GM12878 (cell line): ENCODE results near the gene EME2. TPM values are rescaled to one million over a fixed set of nuclear protein-coding genes. Genes with fewer than 3 reads are reported as not detected.

Experiments used
- ATAC-seq: fragments of 200-7000 bp; cut with Tn5 transposase; 3 replicates; pipeline ENCODE4 v1.9.1; 2020; ENCODE audit warnings: mild to moderate bottlenecking, moderate library complexity
- BruUV-seq: library from RNA; stranded (reverse); fragments of 400-500 nt; replicated peaks from 2 replicates; lab custom pipeline; 2021; lab: Mats Ljungman, UMichigan
- CTCF ChIA-PET: fragments of 300-600 bp; sonication (Branson Sonifier 250); formaldehyde crosslinking; extraction: SDS; loops from one replicate; lab custom pipeline; 2021; ENCODE audit warnings: inconsistent platforms; lab: Yijun Ruan, JAX
- POLR2A ChIA-PET: fragments of 350-600 bp; formaldehyde crosslinking; extraction: SDS; loops from one replicate; lab custom pipeline; 2021; ENCODE audit warnings: inconsistent platforms; lab: Charles Lee
- RAD21 ChIA-PET: fragments of 300-600 bp; sonication (Branson Sonifier 250); formaldehyde crosslinking; loops from one replicate; lab custom pipeline; 2023; ENCODE audit warnings: antibody characterized with exemption; ENCODE audit not compliant: unreplicated experiment; lab: Charles Lee
- SMC1A ChIA-PET: fragments of 300-600 bp; sonication (Branson Sonifier 250); formaldehyde crosslinking; loops from one replicate; lab custom pipeline; 2023; ENCODE audit not compliant: unreplicated experiment, uncharacterized antibody; lab: Charles Lee
- DNase-seq: peaks from one replicate; pipeline ENCODE4 v3.0.0-alpha.2; 2011; ENCODE audit warnings: low read depth, low spot score
- FAIRE-seq: peaks from 3 replicates; lab custom pipeline; 2011; peaks lifted over from hg19 to GRCh38; lab: Jason Lieb, UNC
- H2AFZ ChIP-seq: 2 replicates; pipeline ENCODE4 v1.6.0; 2011; ENCODE audit warnings: low read depth, low read length, control low read depth; ENCODE audit not compliant: control insufficient read depth
- H3K27ac ChIP-seq: 2 replicates; pipeline ENCODE4 v1.5.1; 2011; ENCODE audit warnings: control low read depth; ENCODE audit not compliant: control insufficient read depth, insufficient read depth
- H3K27me3 ChIP-seq, 2 experiments: replicated peaks in 1 of 2; 2 replicates each; pipeline versions ENCODE4 v1.6.0 to v1.6.1; 2011; ENCODE audit warnings: low read length in 1 of 2; ENCODE audit not compliant: control insufficient read depth in 2 of 2, insufficient read depth in 2 of 2
- H3K36me3 ChIP-seq, 2 experiments: 2 replicates each; pipeline ENCODE4 v1.5.1; 2011; ENCODE audit warnings: low read length in 1 of 2; ENCODE audit not compliant: control insufficient read depth in 2 of 2, insufficient read depth in 2 of 2
- H3K4me1 ChIP-seq: 2 replicates; pipeline ENCODE4 v1.6.1; 2011; ENCODE audit warnings: mild to moderate bottlenecking, low read length, moderate library complexity, mixed read lengths; ENCODE audit not compliant: control insufficient read depth, insufficient read depth
- H3K4me2 ChIP-seq: 2 replicates; pipeline ENCODE4 v1.6.0; 2011; ENCODE audit warnings: control low read depth; ENCODE audit not compliant: control insufficient read depth, insufficient read depth
- H3K4me3 ChIP-seq: fragments of 200-600 bp; sonication (generic); 2 replicates; pipeline ENCODE4 v1.5.1; 2016
- H3K79me2 ChIP-seq: 2 replicates; pipeline ENCODE4 v1.6.0; 2011; ENCODE audit warnings: low read length; ENCODE audit not compliant: control insufficient read depth, insufficient read depth
- H3K9ac ChIP-seq: 2 replicates; pipeline ENCODE4 v1.8.0; 2011; ENCODE audit warnings: low read length, control low read depth, mixed read lengths; ENCODE audit not compliant: control insufficient read depth, insufficient read depth
- H3K9me3 ChIP-seq: replicated peaks from 3 replicates; pipeline ENCODE4 v1.5.1; 2011; ENCODE audit warnings: mild to moderate bottlenecking, low read length; ENCODE audit not compliant: control insufficient read depth, insufficient read depth
- H4K20me1 ChIP-seq: 2 replicates; pipeline ENCODE4 v1.6.0; 2011; ENCODE audit not compliant: control insufficient read depth, insufficient read depth
- CBFB ChIP-seq: IDR thresholded peaks from 2 replicates; pipeline ENCODE4 v1.6.1; 2016; ENCODE audit warnings: antibody characterized with exemption, low read depth
- CHD2 ChIP-seq: IDR thresholded peaks from 2 replicates; pipeline ENCODE4 v1.6.1; 2011; ENCODE audit warnings: low read depth, low read length, improper control_type of control experiment, borderline replicate concordance
- EGR1 ChIP-seq, 2 experiments: IDR thresholded peaks; 1 replicate in 1 of 2; 2 replicates in 1 of 2; pipeline ENCODE4 v1.6.1; 2011 to 2012; ENCODE audit warnings: low read depth in 2 of 2, low read length in 2 of 2, borderline replicate concordance in 1 of 2, mild to moderate bottlenecking in 1 of 2, moderate library complexity in 1 of 2
- HCFC1 ChIP-seq: fragments of 150-350 bp; IDR thresholded peaks from 2 replicates; pipeline ENCODE4 v1.6.1; 2014; ENCODE audit warnings: low read length
- HDAC2 ChIP-seq: fragments of 200-600 bp; sonication (generic); IDR thresholded peaks from 2 replicates; pipeline ENCODE4 v1.6.1; 2017
- HSF1 ChIP-seq: fragments of 150-350 bp; IDR thresholded peaks from 2 replicates; pipeline ENCODE4 v1.6.1; 2014; ENCODE audit warnings: mild to moderate bottlenecking, low read depth, low read length
- MEF2A ChIP-seq: IDR thresholded peaks from 2 replicates; pipeline ENCODE4 v1.6.1; 2011; ENCODE audit warnings: low read depth, mild to moderate bottlenecking, low read length, moderate library complexity; ENCODE audit not compliant: insufficient read depth
- MTA2 ChIP-seq: fragments of 450-650 bp; IDR thresholded peaks from 2 replicates; pipeline ENCODE4 v1.6.1; 2016; ENCODE audit warnings: low read depth, mild to moderate bottlenecking, moderate library complexity
- MXI1 ChIP-seq: fragments of 150-350 bp; IDR thresholded peaks from 2 replicates; pipeline ENCODE4 v1.6.1; 2011; ENCODE audit warnings: low read depth, mild to moderate bottlenecking, inconsistent platforms, low read length, improper control_type of control experiment
- NFIC ChIP-seq: IDR thresholded peaks from 2 replicates; pipeline ENCODE4 v1.6.1; 2012; ENCODE audit warnings: low read depth, mild to moderate bottlenecking, inconsistent platforms, low read length, moderate library complexity
- PKNOX1 ChIP-seq: fragments of 450-650 bp; IDR thresholded peaks from 2 replicates; pipeline ENCODE4 v1.6.1; 2016; ENCODE audit warnings: mild to moderate bottlenecking
- PML ChIP-seq: IDR thresholded peaks from 2 replicates; pipeline ENCODE4 v1.6.1; 2012; ENCODE audit warnings: low read length, inconsistent platforms
- POLR2AphosphoS5 ChIP-seq: IDR thresholded peaks from 2 replicates; pipeline ENCODE4 v1.6.1; 2011; ENCODE audit warnings: mild to moderate bottlenecking, low read length, inconsistent platforms
- RCOR1 ChIP-seq: conservative IDR thresholded peaks from 2 replicates; pipeline ENCODE4 v1.6.1; 2012; ENCODE audit warnings: low read depth, low read length, improper control_type of control experiment
- RELB ChIP-seq: fragments of 450-650 bp; IDR thresholded peaks from 2 replicates; pipeline ENCODE4 v1.6.1; 2017; ENCODE audit warnings: low read depth, mild to moderate bottlenecking, moderate library complexity
- SKIL ChIP-seq: fragments of 450-650 bp; IDR thresholded peaks from 2 replicates; pipeline ENCODE4 v1.6.1; 2017; ENCODE audit warnings: mild to moderate bottlenecking, low read depth, inconsistent platforms; ENCODE audit not compliant: poor library complexity, severe bottlenecking
- SMAD1 ChIP-seq: fragments of 450-650 bp; IDR thresholded peaks from 2 replicates; pipeline ENCODE4 v1.6.1; 2018; ENCODE audit warnings: mild to moderate bottlenecking, low read depth; ENCODE audit not compliant: partially characterized antibody
- TARDBP ChIP-seq: IDR thresholded peaks from 2 replicates; pipeline ENCODE4 v1.6.1; 2016; ENCODE audit warnings: borderline replicate concordance
- ZNF207 ChIP-seq: fragments of 450-650 bp; IDR thresholded peaks from 2 replicates; pipeline ENCODE4 v1.6.1; 2014; ENCODE audit warnings: antibody characterized with exemption, mild to moderate bottlenecking, borderline replicate concordance
- ZZZ3 ChIP-seq: IDR thresholded peaks from 2 replicates; pipeline ENCODE4 v1.6.1; 2011; ENCODE audit warnings: low read depth; ENCODE audit not compliant: control insufficient read depth, insufficient read length
- WGBS: methylation state at CpG from one replicate; pipeline ENCODE4 v1.1.6; 2016; ENCODE audit warnings: low lambda C conversion rate; ENCODE audit not compliant: insufficient replicate concordance, insufficient coverage; ENCODE audit errors: missing lambda C conversion rate; 5-methylcytosine and 5-hydroxymethylcytosine counted together
- in situ Hi-C: fragments of 300-500 bp; cut with MboI; formaldehyde crosslinking; loops from 9 replicates; pipeline ENCODE4 v1.14.3; 2018; ENCODE audit warnings: mixed read lengths
- intact Hi-C: fragments of 100-400 bp; cut with micrococcal nuclease; formaldehyde crosslinking; loops from one replicate; pipeline ENCODE4 v1.14.2; 2022; ENCODE audit not compliant: unreplicated experiment
- polyA plus RNA-seq, 11 experiments: library from polyadenylated mRNA; depleted of rRNA in 4 of 11; unstranded in 6 of 11; stranded (reverse) in 5 of 11; fragments of >200 nt; fragmentation: Nextera tagmentation in 4 of 11; fragmentation: Illumina TruSeq in 1 of 11; extraction: Ambion mirVana in 4 of 11; extraction: Trizol in 1 of 11; gene quantifications; 1 replicate in 1 of 11; 2 replicates in 10 of 11; pipeline versions ENCODE4 v1.2.1 to v1.2.3, GENCODE V29; 2011 to 2016; ENCODE audit warnings: inconsistent platforms in 2 of 11, missing spikeins in 2 of 11, low read depth in 1 of 11
- total RNA-seq, 4 experiments: library from RNA; depleted of rRNA in 3 of 4; stranded (reverse); fragments of >200 nt in 3 of 4; fragmentation: Illumina TruSeq in 1 of 4; extraction: Trizol in 1 of 4; gene quantifications; 2 replicates each; pipeline versions ENCODE4 v1.2.1 to v1.2.3, GENCODE V29; 2013 to 2021

The EME2 gene
- total and polyA plus RNA-seq, 10 of the 15 experiments (the other 5 are each of a cell fraction or from before 2014, with no cell fraction given), result 0.29 to 16.9 (median 4.1) TPM

- H3K27ac ChIP-seq, result no peak overlapping the region
- intact Hi-C loops, result no loop called here
- peaks cover 0 to 7% of the 10 kb centered on the region in 2 experiments; a peak in 2 of 4 replicates for H3K36me3 ChIP-seq
- RAD21 ChIA-PET, result no interaction called here
- BruUV-seq, result no TSS peak
- ATAC-seq, result no peak
- DNase-seq, result no peak
- 72% methylated on average over 16 of the region's 18 CpGs for WGBS
- no peaks in the 10 kb centered on the region for H4K20me1 ChIP-seq
- TF ChIP-seq MTA2, result no peak
- TF ChIP-seq HSF1, result no peak
- no peak for TF ChIP-seq SMAD1
- TF ChIP-seq PML, result no peak
- TF ChIP-seq POLR2AphosphoS5, result no peak
- TF ChIP-seq PKNOX1, result no peak
- TF ChIP-seq RCOR1, result no peak
- TF ChIP-seq ZZZ3, result no peak
- no peak for TF ChIP-seq RELB
- no peak for TF ChIP-seq MEF2A
- TF ChIP-seq MXI1, result no peak
- TF ChIP-seq CHD2, result no peak
- TF ChIP-seq TARDBP, result no peak
- no peak for TF ChIP-seq HDAC2
- TF ChIP-seq NFIC, result no peak
- no peak for TF ChIP-seq SKIL
- no peak for TF ChIP-seq CBFB
- no peak for TF ChIP-seq HCFC1
- no peak for TF ChIP-seq EGR1 (IDR thresholded peaks at IDR 0.05; ENCODE audit: borderline replicate concordance in 1 of 2, low read depth in 2 of 2, low read length in 2 of 2)
- no peak for TF ChIP-seq ZNF207
- TF ChIP-seq, all 136 proteins: peak for 0
- ChIA-PET CTCF (no interaction called here), POLR2A (no interaction called here), SMC1A (no interaction called here)
- H3K4me2 ChIP-seq, result no peak overlapping the region
- in situ Hi-C loops, result no loop called here
- H3K4me3 ChIP-seq, result no peak overlapping the region
- no peak overlapping the region for H3K9ac ChIP-seq
- H3K27me3 ChIP-seq, result no peaks in the 10 kb centered on the region
- H3K9me3 ChIP-seq, result no peaks in the 10 kb centered on the region; the same call in 2 of the 3 replicates
- FAIRE-seq, result no peak
- no peak overlapping the region for H2AFZ ChIP-seq
- H3K4me1 ChIP-seq, result no peaks in the 10 kb centered on the region
- H3K79me2 ChIP-seq, result no peaks in the 10 kb centered on the region
Measured at GRCh38 chr16:1794221-1794871, 21.7 kb downstream of the EME2 start.
